Adrenal gland (tissue), 12 donors: ENCODE data around the gene NSRP1. TPM values are rescaled to one million over a fixed set of nuclear protein-coding genes. Genes with fewer than 3 reads are reported as not detected.

ENCODE experiments used
- DNase-seq, 7 donors: peaks; one replicate each; pipeline ENCODE4 v3.0.0-alpha.2; 2019 to 2020
- H3K27ac ChIP-seq, 5 donors: fragments of 200-600 bp; sonication (generic) in 4 of 5; 1 replicate in 3 of 5; 2 replicates in 2 of 5; pipeline versions ENCODE4 v1.5.1 to v1.8.0; 2016 to 2020; ENCODE audit warnings: mild to moderate bottlenecking in 1 of 5
- H3K27me3 ChIP-seq: fragments of 200-600 bp; 2 replicates; pipeline ENCODE4 v1.8.0; 2021
- H3K36me3 ChIP-seq, 2 donors: fragments of 200-600 bp; replicated peaks in 1 of 2; 1 replicate in 1 of 2; 2 replicates in 1 of 2; pipeline versions ENCODE4 v1.5.1 to v1.8.0; 2018 to 2022
- H3K4me1 ChIP-seq, 2 donors: fragments of 200-600 bp; replicated peaks in 1 of 2; 1 replicate in 1 of 2; 2 replicates in 1 of 2; pipeline versions ENCODE4 v1.5.1 to v1.8.0; 2018 to 2021
- H3K4me3 ChIP-seq, 4 donors: fragments of 200-600 bp; sonication (generic) in 3 of 4; one replicate each; pipeline ENCODE4 v1.5.1; 2016 to 2018
- H3K9me3 ChIP-seq, 3 donors: fragments of 200-600 bp; sonication (generic) in 1 of 3; replicated peaks in 1 of 3; 1 replicate in 2 of 3; 2 replicates in 1 of 3; pipeline versions ENCODE4 v1.5.1 to v1.8.0; 2016 to 2021
- CTCF ChIP-seq, 6 experiments: fragments of 450-650 bp in 4 of 6; fragments of 200-600 bp in 2 of 6; sonication (generic) in 1 of 6; IDR thresholded peaks; 1 replicate in 5 of 6; 2 replicates in 1 of 6; pipeline versions ENCODE4 v1.5.1 to v1.8.0; 2016 to 2021; ENCODE audit warnings: antibody characterized with exemption in 6 of 6, mild to moderate bottlenecking in 2 of 6, moderate library complexity in 1 of 6
- POLR2A ChIP-seq, 2 donors: fragments of 450-650 bp; IDR thresholded peaks; one replicate each; pipeline ENCODE4 v1.6.1; 2017; ENCODE audit warnings: antibody characterized with exemption in 2 of 2, mild to moderate bottlenecking in 2 of 2, moderate library complexity in 1 of 2
- WGBS, 4 donors: extraction: QIAGEN DNeasy Blood & Tissue Kit in 2 of 4; methylation state at CpG; one replicate each; pipeline versions ENCODE4 v1.1.5 to v1.1.7; 2013 to 2017; 5-methylcytosine and 5-hydroxymethylcytosine counted together
- intact Hi-C, 2 donors: fragments of 100-400 bp; cut with DNase I; formaldehyde crosslinking; loops; one replicate each; pipeline versions ENCODE4 v1.14.1 to v1.15.0; 2022 to 2023
- polyA plus RNA-seq, 3 donors: library from polyadenylated mRNA; stranded (reverse); fragments of 200-250 nt in 2 of 3; fragments of 350-450 nt in 1 of 3; fragmentation: Illumina TruSeq in 1 of 3; extraction: RNeasy Lipid Tissue Mini Kit (QIAGEN cat#74804) in 1 of 3; gene quantifications; one replicate each; pipeline ENCODE4 v1.2.3, GENCODE V29; 2013 to 2014
- total RNA-seq, 9 donors: library from RNA; depleted of rRNA in 4 of 9; stranded (reverse); fragments of >200 nt in 4 of 9; fragments of 120-200 nt in 1 of 9; fragmentation: NEBNext Ultra II Directional in 1 of 9; extraction: Animal tissue kit (Norgen Biotek cat#: 25700) in 1 of 9; gene quantifications; one replicate each; pipeline versions ENCODE4 v1.1.0 to v1.2.4, GENCODE V29; 2013 to 2023
- donor health status: healthy with polysubstance abuse.
- donor health status: Bipolar disorder and iron deficiency.
- donor health status: DM: yes; HTN: yes; CAD: no.
- donor health status: DM: no; HTN: no; CAD: no.
- donor health status: DM: no; HTN: no; CAD: no.
- donor health status: DM: yes; HTN: yes; CAD: no.

The NSRP1 gene
- total and polyA plus RNA-seq, 12 donors: 8.9 to 63.6 (median 22.1) TPM

- Histone ChIP-seq H3K4me1 (no peaks in the 10 kb centered on the region), H3K27ac (peak overlapping the region in 1 of 5 donors; percentile 19), H3K4me3 (no peak overlapping the region), H3K9me3 (no peaks in the 10 kb centered on the region), H3K36me3 (no peaks in the 10 kb centered on the region), H3K27me3 (no peaks in the 10 kb centered on the region)
- intact Hi-C loops: no loop called here
- peak; percentile 20 to 54 (median 44) for TF ChIP-seq CTCF (IDR thresholded peaks at IDR 0.05)
- TF ChIP-seq POLR2A (IDR thresholded peaks at IDR 0.05): no peak
- 16 to 34% (median 23%) methylated on average over 4 of the region's 4 CpGs for WGBS, 4 donors
- DNase-seq: peak in 3 of 7 donors; percentile 21 to 32 (median 28)
These were observed 20.9 kb upstream of the NSRP1 start for GRCh38 chr17:30095507-30096244.

- Histone ChIP-seq H3K27me3 (no peaks in the 10 kb centered on the region), H3K4me1 (peaks cover 0 to 3% of the 10 kb centered on the region in 2 donors), H3K9me3 (no peaks in the 10 kb centered on the region), H3K27ac (no peak overlapping the region), H3K36me3 (no peaks in the 10 kb centered on the region), H3K4me3 (no peak overlapping the region)
- no peak for DNase-seq
- TF ChIP-seq CTCF (IDR thresholded peaks at IDR 0.05): no peak
- no peak for TF ChIP-seq POLR2A (IDR thresholded peaks at IDR 0.05)
- intact Hi-C loops: loop anchor here in 1 of 2 donors (10.0 kb wide), 1 partner anchor 233 kb away; the partner anchor contains the start of gene TMIGD1
- 45 to 55% (median 51%) methylated on average over 4 of the region's 4 CpGs for WGBS, 4 donors
These were observed 14.8 kb upstream of the NSRP1 start for GRCh38 chr17:30101686-30102390.

GRCh38 chr17:30103921-30104320 is 12.7 kb upstream of the NSRP1 start:
- no peaks in the 10 kb centered on the region for H3K9me3 ChIP-seq

More at GRCh38 chr17:30103921-30104320, 12.7 kb upstream of the NSRP1 start:
- intact Hi-C loops: loop anchor here in 1 of 2 donors (10.0 kb wide), 1 partner anchor 231 kb away; the partner anchor contains the start of gene TMIGD1
- 75 to 92% (median 77%) methylated on average over 1 of the region's 1 CpG for WGBS, 4 donors
- peaks cover 0 to 3% of the 10 kb centered on the region in 2 donors for H3K4me1 ChIP-seq
- DNase-seq: no peak
- no peak overlapping the region for H3K27ac ChIP-seq
- H3K27me3 ChIP-seq: no peaks in the 10 kb centered on the region
- H3K36me3 ChIP-seq: no peaks in the 10 kb centered on the region
- TF ChIP-seq POLR2A (IDR thresholded peaks at IDR 0.05) (no peak), CTCF (IDR thresholded peaks at IDR 0.05) (no peak)
- no peak overlapping the region for H3K4me3 ChIP-seq
